Chondrocyte (in vitro differentiated cells): ENCODE results near the gene CAMKK1. TPM values are rescaled to one million over a fixed set of nuclear protein-coding genes. Genes with fewer than 3 reads are reported as not detected.

Experiments used
- DNase-seq: peaks from one replicate; pipeline ENCODE4 v3.0.0; 2021; ENCODE audit warnings: mixed read lengths, low spot score
- H3K27ac Mint-ChIP-seq: one replicate; pipeline ENCODE4 v1.8.0; 2021; ENCODE audit warnings: mild to moderate bottlenecking, moderate library complexity, mixed read lengths; ENCODE audit not compliant: unreplicated experiment
- H3K27me3 Mint-ChIP-seq: 2 replicates; pipeline ENCODE4 v1.8.0; 2021; ENCODE audit warnings: low read depth, mixed read lengths
- H3K36me3 Mint-ChIP-seq: 2 replicates; pipeline ENCODE4 v1.8.0; 2021; ENCODE audit warnings: low read depth, mixed read lengths
- H3K4me1 Mint-ChIP-seq: 2 replicates; pipeline ENCODE4 v1.8.0; 2021; ENCODE audit warnings: low read depth, mild to moderate bottlenecking, mixed read lengths
- H3K4me3 Mint-ChIP-seq: one replicate; pipeline ENCODE4 v1.8.0; 2021; ENCODE audit warnings: mild to moderate bottlenecking, moderate library complexity, mixed read lengths; ENCODE audit not compliant: unreplicated experiment
- H3K9me3 Mint-ChIP-seq: 2 replicates; pipeline ENCODE4 v1.8.0; 2021; ENCODE audit warnings: low read depth, mixed read lengths
- CTCF ChIP-seq: fragments of 200-600 bp; sonication (generic); IDR thresholded peaks from 2 replicates; pipeline ENCODE4 v1.5.0; 2021; ENCODE audit warnings: antibody characterized with exemption, mild to moderate bottlenecking, moderate library complexity
- total RNA-seq: library from RNA; stranded (reverse); gene quantifications from 3 replicates; pipeline ENCODE4 v1.2.1, GENCODE V29; 2021

Gene CAMKK1
- total RNA-seq, 1 donor from 2014 or later: 5.1 TPM

- no peak for TF ChIP-seq CTCF
- Mint-ChIP-seq H3K27ac (peak overlapping the region; percentile 95), H3K36me3 (no peaks in the 10 kb centered on the region), H3K4me3 (peak overlapping the region; percentile 75), H3K4me1 (peaks cover 73% of the 10 kb centered on the region), H3K27me3 (no peaks in the 10 kb centered on the region), H3K9me3 (no peaks in the 10 kb centered on the region)
- DNase-seq: no peak
Measured at GRCh38 chr17:3890878-3891219, 2.0 kb downstream of the CAMKK1 start.

DNA sequence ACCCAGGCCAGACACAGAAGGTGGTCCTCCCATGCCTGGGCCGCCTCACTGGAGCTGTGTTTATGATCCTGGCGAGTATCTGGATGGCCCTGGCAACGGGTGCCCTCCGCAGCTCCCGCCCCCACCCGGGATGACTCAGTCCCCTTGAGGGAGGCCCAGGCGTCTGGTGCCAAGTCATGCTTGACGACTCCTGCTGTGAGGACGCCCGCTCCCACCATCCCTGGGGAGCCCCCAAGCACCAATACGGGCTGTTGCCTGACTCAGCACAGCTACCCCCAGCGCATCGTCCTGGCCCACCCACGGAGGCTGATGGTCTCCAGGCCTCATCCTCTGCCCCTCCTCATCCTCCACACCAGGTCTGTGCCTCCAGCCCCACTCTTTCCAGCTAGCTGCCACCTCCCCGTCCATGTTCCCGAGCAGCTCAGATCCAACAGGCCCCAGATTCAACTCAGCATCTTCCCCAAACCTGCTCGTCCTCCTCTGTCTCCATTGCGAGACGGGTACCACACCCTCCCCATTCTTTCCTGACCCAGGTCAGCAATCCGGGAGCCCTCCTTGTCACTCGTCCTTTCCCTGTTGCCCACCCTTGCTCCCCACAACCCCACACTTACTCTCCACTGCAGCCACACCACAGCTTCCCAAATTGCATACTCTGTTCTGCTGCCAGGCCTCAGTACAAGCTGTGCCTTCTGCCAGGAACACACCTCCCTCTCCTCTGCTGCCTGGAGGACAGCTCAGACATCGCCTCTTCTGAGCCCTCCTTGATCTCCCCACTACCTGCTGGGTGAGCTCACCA lies 2.6 kb downstream of the CAMKK1 start:
- no peak for DNase-seq
- no peaks in the 10 kb centered on the region for H3K9me3 Mint-ChIP-seq
- H3K27ac Mint-ChIP-seq: peak overlapping the region; percentile 95
- H3K4me3 Mint-ChIP-seq: peak overlapping the region; percentile 61
- H3K36me3 Mint-ChIP-seq: no peaks in the 10 kb centered on the region
- H3K4me1 Mint-ChIP-seq: peaks cover 78% of the 10 kb centered on the region
- no peak for TF ChIP-seq CTCF
- H3K27me3 Mint-ChIP-seq: no peaks in the 10 kb centered on the region

- H3K36me3 Mint-ChIP-seq: no peaks in the 10 kb centered on the region
- H3K27ac Mint-ChIP-seq: peak overlapping the region; percentile 95
- DNase-seq: no peak
- H3K27me3 Mint-ChIP-seq: no peaks in the 10 kb centered on the region
- TF ChIP-seq CTCF: no peak
- H3K9me3 Mint-ChIP-seq: no peaks in the 10 kb centered on the region
- H3K4me1 Mint-ChIP-seq: peaks cover 76% of the 10 kb centered on the region
- no peak overlapping the region for H3K4me3 Mint-ChIP-seq
Measured at GRCh38 chr17:3889325-3890012, 3.4 kb downstream of the CAMKK1 start.

DNA sequence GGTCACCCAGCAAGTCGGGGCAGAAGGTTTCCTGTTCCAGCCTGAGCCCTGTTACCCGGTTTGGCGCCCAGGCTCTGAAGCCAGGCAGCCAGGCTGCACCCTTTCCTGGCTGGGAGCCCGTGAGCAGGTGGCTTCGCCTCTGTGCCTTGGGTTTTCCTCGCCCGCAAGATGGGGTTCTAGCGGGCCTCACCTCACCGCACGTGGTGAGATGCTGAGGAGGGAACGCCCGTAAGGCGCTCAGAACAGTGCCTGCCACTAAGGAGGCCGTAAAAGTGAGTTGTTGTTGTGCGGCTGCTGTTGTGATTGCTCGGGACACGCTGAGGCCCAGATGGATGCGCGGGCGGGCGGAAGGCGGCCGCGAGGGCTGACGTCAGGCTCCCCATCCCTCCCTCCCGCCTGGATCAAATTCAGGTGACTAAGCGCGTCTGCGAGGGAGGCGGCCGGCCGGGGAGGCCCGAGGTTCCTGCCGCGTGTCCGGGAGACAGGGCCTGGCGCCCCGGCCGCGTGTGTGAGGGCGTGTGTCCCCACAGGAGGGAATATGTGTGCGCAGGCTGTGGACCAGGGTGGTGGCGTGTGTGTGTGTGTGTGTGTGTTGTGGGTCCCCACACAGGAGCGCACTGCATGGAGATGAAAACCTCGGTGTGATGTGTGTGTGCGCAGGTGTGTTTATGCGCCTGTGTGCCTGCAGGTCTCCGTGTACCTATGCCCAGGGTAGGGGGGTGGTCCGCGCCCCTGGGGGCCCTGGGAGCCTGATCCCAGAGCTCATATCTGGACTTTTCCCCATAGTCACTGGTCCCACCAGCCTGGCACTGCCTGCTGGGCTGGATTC lies 4.3 kb downstream of the CAMKK1 start:
- no peaks in the 10 kb centered on the region for H3K27me3 Mint-ChIP-seq
- H3K4me3 Mint-ChIP-seq: peak overlapping the region; percentile 12
- TF ChIP-seq CTCF: no peak
- H3K36me3 Mint-ChIP-seq: no peaks in the 10 kb centered on the region
- peaks cover 67% of the 10 kb centered on the region for H3K4me1 Mint-ChIP-seq
- H3K9me3 Mint-ChIP-seq: no peaks in the 10 kb centered on the region
- DNase-seq: no peak
- H3K27ac Mint-ChIP-seq: peak overlapping the region; percentile 95

- H3K4me1 Mint-ChIP-seq: peaks cover 64% of the 10 kb centered on the region
Measured at GRCh38 chr17:3887804-3888203, 5.0 kb downstream of the CAMKK1 start.

More at GRCh38 chr17:3887804-3888203, 5.0 kb downstream of the CAMKK1 start:
- Mint-ChIP-seq H3K9me3 (no peaks in the 10 kb centered on the region), H3K27ac (no peak overlapping the region), H3K27me3 (no peaks in the 10 kb centered on the region), H3K4me3 (no peak overlapping the region), H3K36me3 (no peaks in the 10 kb centered on the region)
- no peak for TF ChIP-seq CTCF
- DNase-seq: no peak
